ENCODE measurements around the gene CADPS.

GRCh38 chr3:62718011-62718410 is 157.2 kb downstream of the CADPS start:
- TF ChIP-seq POLR2A (IDR thresholded peaks at IDR 0.05; ENCODE audit: low read length), result no peak
- TF ChIP-seq GATA1 (IDR thresholded peaks at IDR 0.05; ENCODE audit: low read depth, low read length), result no peak
